EH (cell line): ENCODE results near the gene TPP1.

Source experiments
- DNase-seq: peaks from one replicate; pipeline ENCODE4 v3.0.0-alpha.2; 2015; ENCODE audit warnings: low read depth

The TPP1 gene

GRCh38 chr11:6627762-6628241 lies 8.6 kb upstream of the TPP1 start:
- DNase-seq = no peak

GRCh38 chr11:6626971-6627761 lies 7.9 kb upstream of the TPP1 start:
- DNase-seq = no peak

GRCh38 chr11:6625832-6626420 lies 6.7 kb upstream of the TPP1 start:
- no peak for DNase-seq

GRCh38 chr11:6625156-6625831 lies 6.1 kb upstream of the TPP1 start:
- no peak for DNase-seq

- no peak for DNase-seq
Measured at GRCh38 chr11:6623391-6624363, 4.5 kb upstream of the TPP1 start.

GRCh38 chr11:6622261-6623171 lies 3.3 kb upstream of the TPP1 start:
- DNase-seq = no peak

GRCh38 chr11:6621711-6622211 lies 2.5 kb upstream of the TPP1 start:
- no peak for DNase-seq

GRCh38 chr11:6620636-6621035 lies 1.4 kb upstream of the TPP1 start:
- DNase-seq = no peak

- DNase-seq = peak; percentile 87
Measured at GRCh38 chr11:6618117-6619003, 862 bp downstream of the TPP1 start.

GRCh38 chr11:6617315-6617781 lies 1.9 kb downstream of the TPP1 start:
- DNase-seq = no peak

- DNase-seq = no peak
Measured at GRCh38 chr11:6616596-6617250, 2.5 kb downstream of the TPP1 start.

- peak; percentile 63 for DNase-seq
Measured at GRCh38 chr11:6615882-6616585, 3.2 kb downstream of the TPP1 start.

GRCh38 chr11:6615046-6615445 lies 4.2 kb downstream of the TPP1 start:
- DNase-seq = no peak

GRCh38 chr11:6614446-6614845 lies 4.8 kb downstream of the TPP1 start:
- no peak for DNase-seq

GRCh38 chr11:6613496-6613895 lies 5.7 kb downstream of the TPP1 start:
- DNase-seq = no peak

- peak; percentile 98 for DNase-seq
Measured at GRCh38 chr11:6612213-6613041, 6.8 kb downstream of the TPP1 start, which contains the start of gene TAF10. TSS of gene TAF10 (minus strand) at chr11:6612216. CDS start at chr11:6612189, 27 bp downstream.

- no peak for DNase-seq
Measured at GRCh38 chr11:6611963-6612212, 7.3 kb downstream of the TPP1 start.
